Activated B cell treated with CpG ODN at 0.5 μM for 24 hours (primary cell): ENCODE data around the gene STIM2. TPM values are rescaled to one million over a fixed set of nuclear protein-coding genes. Genes with fewer than 3 reads are reported as not detected.

ENCODE experiments used
- ATAC-seq: fragments of 200-7000 bp; cut with Tn5 transposase; one replicate; pipeline ENCODE4 v1.10.0; 2021; ENCODE audit warnings: low read depth, mild to moderate bottlenecking, moderate library complexity
- CTCF ChIA-PET: fragments of 350-600 bp; sonication (Branson Sonifier 250); formaldehyde crosslinking; loops from one replicate; lab custom pipeline; 2021; ENCODE audit warnings: antibody characterized with exemption; lab: Charles Lee
- POLR2A ChIA-PET: fragments of 350-600 bp; sonication (Branson Sonifier 250); formaldehyde crosslinking; loops from one replicate; lab custom pipeline; 2021; ENCODE audit warnings: antibody characterized with exemption; lab: Charles Lee
- DNase-seq: peaks from one replicate; pipeline ENCODE4 v3.0.0; 2022
- H3K27ac Mint-ChIP-seq: one replicate; pipeline ENCODE4 v1.8.0; 2020; ENCODE audit warnings: mixed read lengths
- H3K27me3 Mint-ChIP-seq: one replicate; pipeline ENCODE4 v1.8.0; 2021; ENCODE audit warnings: mixed read lengths
- H3K36me3 Mint-ChIP-seq: one replicate; pipeline ENCODE4 v1.8.0; 2021; ENCODE audit warnings: low read depth, mixed read lengths
- H3K4me1 Mint-ChIP-seq: one replicate; pipeline ENCODE4 v1.8.0; 2021; ENCODE audit warnings: mixed read lengths
- H3K4me3 Mint-ChIP-seq: one replicate; pipeline ENCODE4 v1.8.0; 2020; ENCODE audit warnings: mild to moderate bottlenecking, mixed read lengths
- H3K9me3 Mint-ChIP-seq: one replicate; pipeline ENCODE4 v1.8.0; 2020; ENCODE audit warnings: mixed read lengths
- intact Hi-C: fragments of 100-400 bp; cut with micrococcal nuclease; formaldehyde crosslinking; loops from one replicate; pipeline ENCODE4 v1.15.1; 2024
- total RNA-seq: library from RNA; stranded (reverse); gene quantifications from 2 replicates; pipeline ENCODE4 v1.2.3, GENCODE V29; 2022
- TF ChIP-seq, protein P1 (sequence below): fragments of 200-600 bp; IDR thresholded peaks from one replicate; pipeline ENCODE4 v1.8.0; 2022; ENCODE audit warnings: antibody characterized with exemption, mild to moderate bottlenecking

Gene STIM2
- total RNA-seq, 1 donor from 2014 or later = 59.8 TPM

DNA sequence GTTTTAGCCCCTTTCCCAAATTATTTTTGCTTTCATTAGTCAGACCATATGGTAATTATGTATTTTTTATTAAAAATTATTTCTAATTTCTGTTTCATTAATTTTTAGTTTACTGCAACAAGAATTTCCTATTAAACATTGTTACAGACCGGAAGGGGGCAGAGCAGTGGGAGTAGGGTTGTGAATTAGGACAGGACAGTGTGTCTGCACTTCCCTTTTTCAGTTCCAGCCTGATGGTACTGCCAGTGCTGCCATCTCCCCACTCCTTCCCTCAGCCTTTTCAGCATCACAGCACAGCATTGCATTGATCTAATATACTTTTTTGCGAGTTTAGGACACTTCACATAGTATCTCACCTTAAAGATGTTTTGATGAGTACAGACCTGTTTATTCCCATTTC is 76.5 kb downstream of the STIM2 start:
- ChIA-PET CTCF (no interaction called here), POLR2A (no interaction called here)
- TF ChIP-seq, protein P1, sequence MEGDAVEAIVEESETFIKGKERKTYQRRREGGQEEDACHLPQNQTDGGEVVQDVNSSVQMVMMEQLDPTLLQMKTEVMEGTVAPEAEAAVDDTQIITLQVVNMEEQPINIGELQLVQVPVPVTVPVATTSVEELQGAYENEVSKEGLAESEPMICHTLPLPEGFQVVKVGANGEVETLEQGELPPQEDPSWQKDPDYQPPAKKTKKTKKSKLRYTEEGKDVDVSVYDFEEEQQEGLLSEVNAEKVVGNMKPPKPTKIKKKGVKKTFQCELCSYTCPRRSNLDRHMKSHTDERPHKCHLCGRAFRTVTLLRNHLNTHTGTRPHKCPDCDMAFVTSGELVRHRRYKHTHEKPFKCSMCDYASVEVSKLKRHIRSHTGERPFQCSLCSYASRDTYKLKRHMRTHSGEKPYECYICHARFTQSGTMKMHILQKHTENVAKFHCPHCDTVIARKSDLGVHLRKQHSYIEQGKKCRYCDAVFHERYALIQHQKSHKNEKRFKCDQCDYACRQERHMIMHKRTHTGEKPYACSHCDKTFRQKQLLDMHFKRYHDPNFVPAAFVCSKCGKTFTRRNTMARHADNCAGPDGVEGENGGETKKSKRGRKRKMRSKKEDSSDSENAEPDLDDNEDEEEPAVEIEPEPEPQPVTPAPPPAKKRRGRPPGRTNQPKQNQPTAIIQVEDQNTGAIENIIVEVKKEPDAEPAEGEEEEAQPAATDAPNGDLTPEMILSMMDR = no peak
- Mint-ChIP-seq H3K4me3 (no peak overlapping the region), H3K27me3 (no peaks in the 10 kb centered on the region), H3K4me1 (peaks cover 69% of the 10 kb centered on the region), H3K36me3 (peaks cover 7% of the 10 kb centered on the region), H3K27ac (peak overlapping the region; percentile 6), H3K9me3 (no peaks in the 10 kb centered on the region)
- intact Hi-C loops = loop anchor here (1.0 to 5.0 kb wide), 4 partner anchors 52 to 354 kb away; partner anchors contain the start of gene STIM2
- no peak for DNase-seq
- peak; percentile 79 for ATAC-seq

DNA sequence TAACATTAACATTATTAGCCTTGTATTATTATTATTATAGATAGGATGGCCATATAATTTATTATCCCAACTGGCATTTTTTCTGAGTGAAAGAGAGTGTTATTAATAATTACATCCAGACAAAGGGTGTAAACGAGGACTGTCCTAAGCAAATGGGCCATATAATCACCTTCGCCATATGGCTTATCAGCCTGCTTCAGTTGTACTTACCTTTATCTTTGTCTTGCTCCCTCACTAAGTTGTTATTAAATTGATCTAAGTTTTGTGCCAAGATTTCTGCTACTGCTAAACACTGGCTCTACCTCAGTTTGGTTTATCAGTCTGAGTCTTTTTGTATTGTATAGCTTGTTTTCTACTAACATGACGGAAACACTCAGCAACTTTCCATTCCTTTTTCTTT is 76.9 kb downstream of the STIM2 start:
- Mint-ChIP-seq H3K27ac (peak overlapping the region; percentile 6), H3K4me1 (peaks cover 71% of the 10 kb centered on the region), H3K9me3 (no peaks in the 10 kb centered on the region), H3K36me3 (peaks cover 5% of the 10 kb centered on the region), H3K27me3 (no peaks in the 10 kb centered on the region), H3K4me3 (no peak overlapping the region)
- POLR2A ChIA-PET = interaction anchor here (0.6 kb wide), 1 partner anchor 80 kb away, joined by 4 read pairs; no protein-coding TSS in a partner anchor
- CTCF ChIA-PET = interaction anchor here (0.7 kb wide), 1 partner anchor 68 kb away, joined by 4 read pairs; no protein-coding TSS in a partner anchor
- ATAC-seq (no peak), DNase-seq (no peak)
- TF ChIP-seq, protein P1 = no peak
- intact Hi-C loops = loop anchor here (1.0 to 5.0 kb wide), 4 partner anchors 53 to 355 kb away; partner anchors contain the start of gene STIM2

DNA sequence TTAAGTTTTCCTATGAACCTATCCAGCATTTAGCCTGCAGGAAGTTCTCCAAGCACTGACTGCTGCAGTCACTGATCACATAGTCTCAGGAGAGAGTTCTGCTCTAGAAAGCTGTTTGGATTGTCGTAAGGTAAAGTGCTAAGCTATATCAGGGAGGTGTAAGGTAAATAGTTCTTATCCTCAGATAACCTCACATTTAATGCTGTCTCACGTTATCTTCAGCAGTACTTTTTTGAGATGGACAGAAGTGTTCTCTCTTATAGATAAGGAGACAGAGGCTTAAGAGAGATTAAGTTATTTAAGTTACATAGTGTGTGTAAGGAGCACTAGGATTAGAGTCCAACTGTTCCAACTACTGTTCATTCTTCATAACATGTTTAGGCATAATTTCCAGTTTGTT is 77.9 kb downstream of the STIM2 start:
- ChIA-PET CTCF (no interaction called here), POLR2A (interaction anchor here (0.6 kb wide), 1 partner anchor 81 kb away, joined by 4 read pairs; no protein-coding TSS in a partner anchor)
- no peaks in the 10 kb centered on the region for H3K9me3 Mint-ChIP-seq
- H3K4me3 Mint-ChIP-seq = no peak overlapping the region
- peaks cover 72% of the 10 kb centered on the region for H3K4me1 Mint-ChIP-seq
- ATAC-seq (no peak), DNase-seq (no peak)
- TF ChIP-seq, protein P1 = no peak
- no peaks in the 10 kb centered on the region for H3K27me3 Mint-ChIP-seq
- intact Hi-C loops = loop anchor here (1.0 to 5.0 kb wide), 2 partner anchors 14 to 76 kb away; partner anchors contain the start of gene STIM2
- no peaks in the 10 kb centered on the region for H3K36me3 Mint-ChIP-seq
- no peak overlapping the region for H3K27ac Mint-ChIP-seq

GRCh38 chr4:26941951-26942350 is 81.3 kb downstream of the STIM2 start:
- intact Hi-C loops = loop anchor here (2.0 kb wide), 1 partner anchor 23 kb away; no protein-coding TSS in a partner anchor
- Mint-ChIP-seq H3K36me3 (peaks cover 14% of the 10 kb centered on the region), H3K9me3 (peaks cover 4% of the 10 kb centered on the region), H3K27ac (peak overlapping the region; percentile 19), H3K4me3 (no peak overlapping the region), H3K4me1 (peaks cover 73% of the 10 kb centered on the region), H3K27me3 (no peaks in the 10 kb centered on the region)
- no peak for ATAC-seq
- CTCF ChIA-PET = no interaction called here
- POLR2A ChIA-PET = no interaction called here
- TF ChIP-seq, protein P1 = no peak
- DNase-seq = no peak

DNA sequence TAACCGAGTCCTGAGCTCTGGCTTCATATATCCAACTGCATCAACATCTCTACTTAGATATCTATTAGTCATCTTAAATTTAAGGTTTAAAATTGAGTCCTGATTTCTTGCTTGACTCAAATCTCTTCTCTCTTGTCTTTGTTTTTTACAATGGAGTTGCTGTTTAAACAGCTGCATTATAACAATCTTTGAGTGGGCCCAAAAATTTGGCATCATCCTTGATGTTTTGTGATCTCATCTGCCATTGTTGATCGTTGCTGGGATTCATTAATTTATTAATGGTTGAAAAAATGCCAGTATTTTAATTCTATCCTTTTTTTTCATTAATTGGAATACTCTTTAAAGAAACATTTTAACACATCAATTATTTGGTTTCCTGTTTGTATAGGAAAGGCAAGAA is 82.2 kb downstream of the STIM2 start:
- Mint-ChIP-seq H3K36me3 (peaks cover 18% of the 10 kb centered on the region), H3K4me3 (no peak overlapping the region), H3K4me1 (peaks cover 65% of the 10 kb centered on the region), H3K27ac (no peak overlapping the region), H3K9me3 (peaks cover 4% of the 10 kb centered on the region), H3K27me3 (no peaks in the 10 kb centered on the region)
- CTCF ChIA-PET = no interaction called here
- TF ChIP-seq, protein P1 = no peak
- POLR2A ChIA-PET = no interaction called here
- DNase-seq (no peak), ATAC-seq (no peak)
- intact Hi-C loops = loop anchor here (2.0 kb wide), 1 partner anchor 22 kb away; no protein-coding TSS in a partner anchor
